Measurements from ENCODE around the gene BRD7.

The BRD7 gene

GRCh38 chr16:50368410-50369132, at the start of gene BRD7:
Gene BRD7, minus strand, starts transcription at chr16:50368988. Its CDS starts 214 bp downstream, at chr16:50368774.
- DNase-seq: peak; percentile 65

GRCh38 chr16:50416388-50416787, 47.6 kb upstream of the BRD7 start:
- no peak for DNase-seq

- no peak for DNase-seq
Measured at GRCh38 chr16:50414152-50414551, 45.4 kb upstream of the BRD7 start.

GRCh38 chr16:50411034-50411433, 42.2 kb upstream of the BRD7 start:
- DNase-seq: no peak

- DNase-seq: no peak
Measured at GRCh38 chr16:50408001-50408561, 39.3 kb upstream of the BRD7 start.

- no peak for DNase-seq
Measured at GRCh38 chr16:50407351-50407750, 38.6 kb upstream of the BRD7 start.

GRCh38 chr16:50403491-50403890, 34.7 kb upstream of the BRD7 start:
- no peak for DNase-seq

- DNase-seq: no peak
Measured at GRCh38 chr16:50402298-50402895, 33.6 kb upstream of the BRD7 start.

- DNase-seq: no peak
Measured at GRCh38 chr16:50401355-50401754, 32.6 kb upstream of the BRD7 start.

GRCh38 chr16:50400967-50401348, 32.2 kb upstream of the BRD7 start:
- DNase-seq: no peak

- DNase-seq: no peak
Measured at GRCh38 chr16:50400312-50400966, 31.7 kb upstream of the BRD7 start.

- DNase-seq: no peak
Measured at GRCh38 chr16:50399411-50399810, 30.6 kb upstream of the BRD7 start.

GRCh38 chr16:50398336-50398735, 29.5 kb upstream of the BRD7 start:
- no peak for DNase-seq

GRCh38 chr16:50396761-50397535, 28.2 kb upstream of the BRD7 start:
- no peak for DNase-seq

- DNase-seq: no peak
Measured at GRCh38 chr16:50395763-50396710, 27.2 kb upstream of the BRD7 start.

- no peak for DNase-seq
Measured at GRCh38 chr16:50393858-50394802, 25.3 kb upstream of the BRD7 start.

GRCh38 chr16:50393416-50393815, 24.6 kb upstream of the BRD7 start:
- no peak for DNase-seq

GRCh38 chr16:50390914-50391716, 22.3 kb upstream of the BRD7 start:
- no peak for DNase-seq

GRCh38 chr16:50390371-50390771, 21.6 kb upstream of the BRD7 start:
- DNase-seq: no peak

- no peak for DNase-seq
Measured at GRCh38 chr16:50389900-50390299, 21.1 kb upstream of the BRD7 start.
